ENCODE measurements around the gene ZNF516.
A peak's percentile ranks its signal among the peaks of the same experiment; 100 is the strongest.

The ZNF516 gene

GRCh38 chr18:76457957-76458356 is 37.1 kb downstream of the ZNF516 start:
- Histone ChIP-seq H3K27ac (ENCODE audit: low read depth, low read length) (no peak overlapping the region), H3K4me1 (ENCODE audit: insufficient read depth, low read length) (peaks cover 41% of the 10 kb centered on the region), H3K27me3 (ENCODE audit: control insufficient read depth in 1 of 2, insufficient read depth in 2 of 2, low read length in 2 of 2) (no peaks in the 10 kb centered on the region), H3K36me3 (ENCODE audit: insufficient read depth, low read length) (peaks cover 4% of the 10 kb centered on the region), H3K4me3 (ENCODE audit: low read depth in 1 of 2, low read length in 2 of 2) (no peak overlapping the region), H3K9ac (ENCODE audit: low read length) (no peak overlapping the region), H3K9me3 (ENCODE audit: low read length) (no peaks in the 10 kb centered on the region)

GRCh38 chr18:76457475-76457874 is 37.6 kb downstream of the ZNF516 start:
- Histone ChIP-seq H3K27me3 (ENCODE audit: control insufficient read depth in 1 of 2, insufficient read depth in 2 of 2, low read length in 2 of 2) (no peaks in the 10 kb centered on the region), H3K4me3 (ENCODE audit: low read depth in 1 of 2, low read length in 2 of 2) (no peak overlapping the region), H3K27ac (ENCODE audit: low read depth, low read length) (no peak overlapping the region), H3K9ac (ENCODE audit: low read length) (no peak overlapping the region), H3K36me3 (ENCODE audit: insufficient read depth, low read length) (peaks cover 3% of the 10 kb centered on the region), H3K9me3 (ENCODE audit: low read length) (no peaks in the 10 kb centered on the region), H3K4me1 (ENCODE audit: insufficient read depth, low read length) (peaks cover 46% of the 10 kb centered on the region)

- H3K9me3 ChIP-seq (ENCODE audit: low read length), result no peaks in the 10 kb centered on the region
- no peaks in the 10 kb centered on the region for H3K36me3 ChIP-seq (ENCODE audit: insufficient read depth, low read length)
- H3K27ac ChIP-seq (ENCODE audit: low read depth, low read length), result no peak overlapping the region
- no peaks in the 10 kb centered on the region for H3K27me3 ChIP-seq (ENCODE audit: control insufficient read depth in 1 of 2, insufficient read depth in 2 of 2, low read length in 2 of 2)
- H3K4me1 ChIP-seq (ENCODE audit: insufficient read depth, low read length), result peaks cover 53% of the 10 kb centered on the region
- no peak overlapping the region for H3K9ac ChIP-seq (ENCODE audit: low read length)
- H3K4me3 ChIP-seq (ENCODE audit: low read depth in 1 of 2, low read length in 2 of 2), result no peak overlapping the region
These were observed 38.2 kb downstream of the ZNF516 start for GRCh38 chr18:76456823-76457222.

GRCh38 chr18:76456018-76456750 is 38.9 kb downstream of the ZNF516 start:
- no peak overlapping the region for H3K4me3 ChIP-seq (ENCODE audit: low read depth in 1 of 2, low read length in 2 of 2)
- H3K4me1 ChIP-seq (ENCODE audit: insufficient read depth, low read length), result peaks cover 55% of the 10 kb centered on the region
- H3K27ac ChIP-seq (ENCODE audit: low read depth, low read length), result no peak overlapping the region
- no peaks in the 10 kb centered on the region for H3K36me3 ChIP-seq (ENCODE audit: insufficient read depth, low read length)
- no peak overlapping the region for H3K9ac ChIP-seq (ENCODE audit: low read length)
- no peaks in the 10 kb centered on the region for H3K27me3 ChIP-seq (ENCODE audit: control insufficient read depth in 1 of 2, insufficient read depth in 2 of 2, low read length in 2 of 2)
- H3K9me3 ChIP-seq (ENCODE audit: low read length), result no peaks in the 10 kb centered on the region

- no peak overlapping the region for H3K4me3 ChIP-seq (ENCODE audit: low read depth in 1 of 2, low read length in 2 of 2)
- H3K27me3 ChIP-seq (ENCODE audit: control insufficient read depth in 1 of 2, insufficient read depth in 2 of 2, low read length in 2 of 2), result no peaks in the 10 kb centered on the region
- H3K36me3 ChIP-seq (ENCODE audit: insufficient read depth, low read length), result no peaks in the 10 kb centered on the region
- peak overlapping the region; percentile 32 for H3K27ac ChIP-seq (ENCODE audit: low read depth, low read length)
- H3K9me3 ChIP-seq (ENCODE audit: low read length), result no peaks in the 10 kb centered on the region
- no peak overlapping the region for H3K9ac ChIP-seq (ENCODE audit: low read length)
- H3K4me1 ChIP-seq (ENCODE audit: insufficient read depth, low read length), result peaks cover 50% of the 10 kb centered on the region
These were observed 39.9 kb downstream of the ZNF516 start for GRCh38 chr18:76455003-76455676.

- no peak overlapping the region for H3K9ac ChIP-seq (ENCODE audit: low read length)
- H3K27me3 ChIP-seq (ENCODE audit: control insufficient read depth in 1 of 2, insufficient read depth in 2 of 2, low read length in 2 of 2), result no peaks in the 10 kb centered on the region
- no peak overlapping the region for H3K4me3 ChIP-seq (ENCODE audit: low read depth in 1 of 2, low read length in 2 of 2)
- no peak overlapping the region for H3K27ac ChIP-seq (ENCODE audit: low read depth, low read length)
- no peaks in the 10 kb centered on the region for H3K36me3 ChIP-seq (ENCODE audit: insufficient read depth, low read length)
- H3K9me3 ChIP-seq (ENCODE audit: low read length), result no peaks in the 10 kb centered on the region
- H3K4me1 ChIP-seq (ENCODE audit: insufficient read depth, low read length), result peaks cover 49% of the 10 kb centered on the region
These were observed 40.6 kb downstream of the ZNF516 start for GRCh38 chr18:76454418-76454817.

- Histone ChIP-seq H3K9me3 (ENCODE audit: low read length) (no peaks in the 10 kb centered on the region), H3K4me1 (ENCODE audit: insufficient read depth, low read length) (peaks cover 52% of the 10 kb centered on the region), H3K4me3 (ENCODE audit: low read depth in 1 of 2, low read length in 2 of 2) (no peak overlapping the region), H3K27me3 (ENCODE audit: control insufficient read depth in 1 of 2, insufficient read depth in 2 of 2, low read length in 2 of 2) (no peaks in the 10 kb centered on the region), H3K36me3 (ENCODE audit: insufficient read depth, low read length) (no peaks in the 10 kb centered on the region), H3K27ac (ENCODE audit: low read depth, low read length) (no peak overlapping the region), H3K9ac (ENCODE audit: low read length) (no peak overlapping the region)
These were observed 41.1 kb downstream of the ZNF516 start for GRCh38 chr18:76453932-76454331.

GRCh38 chr18:76453057-76453561 is 41.9 kb downstream of the ZNF516 start:
- H3K9me3 ChIP-seq (ENCODE audit: low read length), result no peaks in the 10 kb centered on the region
- no peaks in the 10 kb centered on the region for H3K27me3 ChIP-seq (ENCODE audit: control insufficient read depth in 1 of 2, insufficient read depth in 2 of 2, low read length in 2 of 2)
- no peak overlapping the region for H3K9ac ChIP-seq (ENCODE audit: low read length)
- H3K4me1 ChIP-seq (ENCODE audit: insufficient read depth, low read length), result peaks cover 60% of the 10 kb centered on the region
- no peaks in the 10 kb centered on the region for H3K36me3 ChIP-seq (ENCODE audit: insufficient read depth, low read length)
- H3K27ac ChIP-seq (ENCODE audit: low read depth, low read length), result no peak overlapping the region
- H3K4me3 ChIP-seq (ENCODE audit: low read depth in 1 of 2, low read length in 2 of 2), result no peak overlapping the region

GRCh38 chr18:76452357-76452756 is 42.7 kb downstream of the ZNF516 start:
- Histone ChIP-seq H3K9ac (ENCODE audit: low read length) (peak overlapping the region; percentile 62), H3K4me3 (ENCODE audit: low read depth in 1 of 2, low read length in 2 of 2) (peak overlapping the region in 1 of 2 donors; percentile 69), H3K4me1 (ENCODE audit: insufficient read depth, low read length) (peaks cover 64% of the 10 kb centered on the region), H3K27me3 (ENCODE audit: control insufficient read depth in 1 of 2, insufficient read depth in 2 of 2, low read length in 2 of 2) (no peaks in the 10 kb centered on the region), H3K27ac (ENCODE audit: low read depth, low read length) (peak overlapping the region; percentile 87), H3K36me3 (ENCODE audit: insufficient read depth, low read length) (no peaks in the 10 kb centered on the region), H3K9me3 (ENCODE audit: low read length) (no peaks in the 10 kb centered on the region)

GRCh38 chr18:76451396-76452331 is 43.4 kb downstream of the ZNF516 start:
- peak overlapping the region; percentile 62 for H3K9ac ChIP-seq (ENCODE audit: low read length)
- H3K9me3 ChIP-seq (ENCODE audit: low read length), result no peaks in the 10 kb centered on the region
- H3K4me1 ChIP-seq (ENCODE audit: insufficient read depth, low read length), result peaks cover 71% of the 10 kb centered on the region
- no peaks in the 10 kb centered on the region for H3K27me3 ChIP-seq (ENCODE audit: control insufficient read depth in 1 of 2, insufficient read depth in 2 of 2, low read length in 2 of 2)
- H3K4me3 ChIP-seq (ENCODE audit: low read depth in 1 of 2, low read length in 2 of 2), result peak overlapping the region; percentile 62 to 69
- H3K36me3 ChIP-seq (ENCODE audit: insufficient read depth, low read length), result no peaks in the 10 kb centered on the region
- H3K27ac ChIP-seq (ENCODE audit: low read depth, low read length), result peak overlapping the region; percentile 87
